ENCODE results near the gene RNU2-63P.
"Not testable (repeated sequence)": the region's sequence is repeated elsewhere in the genome, so short reads cannot be mapped to it uniquely, and the experiment has no call there.

The RNU2-63P gene

GRCh38 chr2:88028931-88029330 is 12.6 kb upstream of the RNU2-63P start:
- DNase-seq (ENCODE audit: low spot score) = no peak

DNA sequence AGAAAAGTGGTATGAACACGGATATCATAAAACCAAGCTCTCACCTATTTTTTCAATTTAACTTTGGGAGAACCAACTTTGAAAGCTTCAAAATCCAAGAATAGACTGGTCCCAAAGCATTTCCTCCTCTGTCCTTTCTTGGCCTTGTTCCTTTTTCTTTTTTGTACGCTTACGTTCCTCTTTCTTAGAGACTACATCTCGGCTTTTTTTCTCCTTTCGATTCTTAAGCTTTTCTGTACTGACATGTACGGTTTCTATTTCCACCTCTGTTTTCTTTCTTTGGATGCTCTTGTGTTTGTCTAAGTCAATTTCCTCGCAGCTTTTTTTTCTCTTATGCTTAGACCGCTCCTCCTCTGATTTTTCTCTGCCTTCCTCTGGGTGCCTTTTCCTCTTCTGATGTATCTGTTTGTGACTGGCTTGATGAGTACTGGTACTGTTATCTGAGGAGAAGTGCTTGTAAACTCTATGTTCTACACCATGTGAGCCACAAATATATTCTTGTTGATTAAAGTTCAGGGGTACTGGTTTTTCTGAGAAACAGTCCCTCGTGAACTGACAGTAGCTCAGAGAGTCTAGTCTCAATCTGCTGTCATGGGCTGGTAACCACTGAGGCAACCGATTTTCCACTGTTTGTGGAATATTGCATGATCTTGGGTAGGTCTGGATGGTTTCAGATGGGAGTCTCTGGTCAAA is 11.5 kb upstream of the RNU2-63P start:
- DNase-seq (ENCODE audit: low spot score) = no peak

GRCh38 chr2:88024509-88024908 is 8.2 kb upstream of the RNU2-63P start:
- no peak for DNase-seq (ENCODE audit: low spot score)

DNA sequence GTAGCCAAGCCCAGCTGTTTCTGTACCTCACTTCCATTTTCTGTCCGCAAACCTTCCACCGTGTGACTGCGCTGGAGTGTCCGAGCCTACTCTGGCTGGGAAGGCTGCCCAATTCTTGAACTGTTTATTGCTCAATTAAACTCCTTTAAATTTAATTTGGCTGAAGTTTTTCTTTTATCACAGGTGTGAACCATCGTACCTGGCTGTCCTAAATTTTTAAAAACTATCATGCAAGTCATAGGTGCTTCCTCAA is 6.2 kb upstream of the RNU2-63P start:
- DNase-seq (ENCODE audit: low spot score) = no peak

DNA sequence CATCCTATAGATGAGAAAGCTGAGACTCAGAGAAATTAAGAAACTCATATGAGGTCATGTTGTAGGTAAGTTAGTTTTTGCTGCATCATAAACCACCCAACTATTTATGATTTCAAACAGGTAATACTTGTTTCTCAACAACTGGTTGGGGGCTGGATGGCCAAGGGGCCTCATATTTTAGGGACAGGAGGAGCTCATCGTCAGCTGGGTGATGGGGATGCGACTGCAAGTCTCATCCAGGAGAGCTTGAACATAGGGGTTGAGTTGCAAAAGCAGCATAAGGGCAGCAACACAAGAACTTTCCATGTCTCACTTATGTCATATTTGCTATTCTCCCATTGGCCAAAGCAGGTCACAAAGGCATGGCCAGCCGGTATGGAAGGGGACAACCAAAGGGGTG is 3.6 kb upstream of the RNU2-63P start:
- DNase-seq (ENCODE audit: low spot score) = no peak

DNA sequence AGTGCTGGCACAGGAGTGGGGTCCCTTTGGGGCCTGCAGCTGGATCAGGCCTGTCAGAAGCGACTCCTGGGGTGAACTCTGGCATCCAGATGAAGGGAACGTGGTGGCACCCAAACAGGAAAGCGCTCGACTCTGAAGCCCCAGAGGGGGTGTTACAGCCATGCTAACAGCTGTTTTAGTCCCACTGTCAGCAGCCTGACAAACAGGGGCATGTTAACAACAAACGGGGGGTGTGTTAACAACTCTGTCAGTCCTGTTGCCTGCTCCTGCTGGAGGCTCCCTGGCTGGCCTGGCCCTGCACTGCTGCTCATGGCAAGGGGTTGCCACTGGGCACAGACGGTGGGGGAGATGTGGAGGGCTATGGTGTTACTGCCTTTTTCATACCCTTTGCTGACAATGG is 2.6 kb upstream of the RNU2-63P start:
- no peak for DNase-seq (ENCODE audit: low spot score)

GRCh38 chr2:88018077-88018805 is 1.9 kb upstream of the RNU2-63P start:
- not testable (repeated sequence) for DNase-seq (ENCODE audit: low spot score)

DNA sequence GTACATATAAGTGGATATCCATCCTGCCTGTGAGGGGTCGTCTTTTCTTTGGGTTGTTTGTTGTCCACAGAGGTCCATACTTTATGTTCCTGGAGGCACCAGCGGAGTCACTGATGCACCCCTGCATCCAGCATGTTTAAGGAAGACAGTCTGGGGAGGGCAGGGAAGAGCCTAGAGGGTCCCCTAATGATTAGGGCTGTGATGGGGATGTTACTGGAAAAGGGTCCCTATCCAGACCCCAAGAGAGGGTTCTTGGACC is 1.4 kb upstream of the RNU2-63P start:
- not testable (repeated sequence) for DNase-seq (ENCODE audit: low spot score)

DNA sequence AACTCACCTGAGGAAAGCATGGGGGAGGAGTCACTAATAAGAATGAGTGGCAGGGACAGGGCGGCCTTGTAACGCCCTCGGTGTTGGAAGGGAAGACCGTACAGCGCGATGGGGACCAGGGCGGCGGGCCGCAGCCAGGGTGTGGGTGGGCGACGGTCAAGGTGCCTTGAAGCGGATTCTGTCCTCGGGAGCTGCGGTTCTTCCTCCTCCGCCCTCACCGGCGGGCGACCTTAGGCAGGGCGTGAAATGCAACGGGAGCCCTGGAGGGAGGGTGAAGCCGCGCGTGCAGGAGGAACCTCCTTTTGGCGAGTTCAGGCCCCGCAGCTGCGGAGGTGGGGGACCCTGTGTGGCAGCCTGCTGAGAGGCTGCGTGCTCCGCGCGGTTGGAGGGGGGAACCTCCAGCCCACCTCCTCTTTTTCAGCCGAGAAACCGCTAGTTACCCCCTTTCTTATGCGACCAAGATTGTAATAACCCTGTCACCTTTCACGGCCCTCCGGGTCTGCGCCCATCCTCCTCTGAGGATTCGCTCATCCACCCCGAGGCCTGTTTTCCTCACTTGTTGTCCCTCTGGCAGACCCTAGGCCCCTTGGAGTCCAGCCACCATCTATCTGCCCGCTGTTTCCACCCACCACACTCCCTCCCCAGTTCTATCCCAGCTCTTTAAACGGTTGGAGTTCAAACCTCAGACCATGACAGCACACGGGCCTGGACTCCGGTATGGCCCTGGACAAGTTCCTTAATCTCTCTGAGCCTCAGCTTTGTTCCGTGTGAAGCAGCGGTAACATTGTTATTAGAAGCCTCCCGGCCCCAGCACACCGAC is 823 bp upstream of the RNU2-63P start:
- no peak for DNase-seq (ENCODE audit: low spot score)

GRCh38 chr2:88011011-88011410 is 5.3 kb downstream of the RNU2-63P start:
- no peak for DNase-seq (ENCODE audit: low spot score)

- no peak for DNase-seq (ENCODE audit: low spot score)
Measured at GRCh38 chr2:88010136-88010535, 6.2 kb downstream of the RNU2-63P start.

- DNase-seq (ENCODE audit: low spot score) = no peak
Measured at GRCh38 chr2:88006912-88007439, 9.4 kb downstream of the RNU2-63P start.

DNA sequence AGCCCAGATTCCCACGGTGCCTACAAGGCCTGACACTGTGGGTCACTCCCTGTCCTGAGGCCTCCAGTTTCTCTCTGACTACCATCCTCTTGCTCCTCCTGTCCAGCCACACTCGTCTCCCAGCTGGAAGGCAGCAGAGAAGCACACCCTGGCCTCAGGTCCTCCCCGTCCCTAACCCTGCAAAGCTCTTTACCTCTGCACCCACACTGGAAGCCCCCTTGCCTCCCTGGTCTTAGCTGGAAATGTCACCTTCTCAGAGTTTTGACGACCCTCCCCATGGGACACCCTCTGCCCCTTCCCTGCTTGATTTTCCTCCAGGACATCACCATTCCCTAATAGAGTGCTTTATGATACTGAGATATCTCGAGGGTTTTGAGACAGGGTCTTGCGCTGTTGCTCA is 10.6 kb downstream of the RNU2-63P start:
- DNase-seq (ENCODE audit: low spot score) = no peak

DNA sequence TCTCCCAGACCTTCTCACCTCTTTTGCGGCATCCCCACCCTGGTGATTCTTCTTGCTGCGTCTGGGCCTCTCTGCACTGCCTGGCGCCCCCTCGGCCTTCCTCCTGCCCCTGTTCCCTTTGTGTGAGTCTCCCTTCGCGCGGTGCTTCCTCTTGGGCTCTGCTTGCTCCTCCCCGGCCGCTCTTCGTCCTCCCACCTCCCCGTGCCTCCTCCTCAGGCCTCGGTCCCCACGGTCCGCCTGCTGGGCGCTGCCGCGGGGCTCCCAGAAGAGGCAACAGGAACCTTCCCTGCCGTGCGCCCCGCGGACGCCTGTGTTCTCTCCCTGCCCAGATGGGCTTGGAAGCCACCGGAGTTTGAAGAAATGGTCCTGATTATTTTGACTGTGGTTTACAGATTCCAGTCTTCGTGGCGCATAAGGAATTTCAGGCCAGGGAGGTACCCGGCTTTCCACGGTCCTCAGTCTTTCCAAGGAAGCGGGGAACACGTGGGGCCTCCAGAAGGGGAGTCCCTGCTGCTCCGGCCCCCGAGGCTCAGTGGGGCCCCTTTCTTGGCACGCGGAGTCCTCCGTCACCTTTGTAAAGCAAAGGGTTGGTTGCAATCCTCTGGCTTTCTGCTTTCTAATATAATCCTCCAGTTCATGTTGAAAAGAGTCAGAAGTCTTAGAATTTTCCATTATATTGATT is 13.1 kb downstream of the RNU2-63P start:
- no peak for DNase-seq (ENCODE audit: low spot score)

DNA sequence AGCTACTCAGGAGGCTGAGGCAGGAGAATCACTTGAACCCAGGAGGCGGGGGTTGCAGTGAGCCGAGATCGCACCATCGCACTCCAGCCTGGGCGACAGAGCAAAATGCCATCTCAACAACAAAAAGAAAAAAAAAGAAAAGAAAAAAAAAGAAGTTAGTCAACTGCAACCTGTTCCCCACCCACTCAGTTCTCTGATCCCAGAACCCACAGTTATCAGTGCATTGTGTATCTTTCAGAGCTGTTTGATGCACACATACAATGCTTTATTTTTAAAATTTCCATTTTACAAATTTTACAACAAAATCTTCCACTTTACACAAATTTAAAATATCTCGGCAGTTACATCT is 14.0 kb downstream of the RNU2-63P start:
- DNase-seq (ENCODE audit: low spot score) = no peak

DNA sequence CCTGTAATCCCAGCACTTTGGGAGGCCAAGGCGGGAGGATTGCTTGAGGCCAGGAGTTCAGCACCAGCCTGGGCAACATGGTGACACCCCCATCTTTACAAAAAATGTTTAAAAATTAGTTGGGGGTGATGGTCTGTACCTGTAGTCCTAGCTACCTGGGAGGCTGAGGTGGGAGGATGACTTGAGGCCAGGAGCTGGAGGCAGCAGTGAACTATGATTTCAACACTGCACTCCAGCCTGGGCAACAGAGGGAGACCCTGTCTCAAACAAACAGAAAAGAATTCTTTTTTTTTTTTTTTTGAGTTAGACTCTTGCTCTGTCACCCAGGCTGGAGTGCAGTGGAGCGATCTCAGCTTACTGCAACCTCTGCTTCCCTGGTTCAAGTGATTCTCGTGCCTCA is 15.9 kb downstream of the RNU2-63P start:
- not testable (repeated sequence) for DNase-seq (ENCODE audit: low spot score)

- DNase-seq (ENCODE audit: low spot score) = no peak
Measured at GRCh38 chr2:87996570-87996969, 19.8 kb downstream of the RNU2-63P start.

DNA sequence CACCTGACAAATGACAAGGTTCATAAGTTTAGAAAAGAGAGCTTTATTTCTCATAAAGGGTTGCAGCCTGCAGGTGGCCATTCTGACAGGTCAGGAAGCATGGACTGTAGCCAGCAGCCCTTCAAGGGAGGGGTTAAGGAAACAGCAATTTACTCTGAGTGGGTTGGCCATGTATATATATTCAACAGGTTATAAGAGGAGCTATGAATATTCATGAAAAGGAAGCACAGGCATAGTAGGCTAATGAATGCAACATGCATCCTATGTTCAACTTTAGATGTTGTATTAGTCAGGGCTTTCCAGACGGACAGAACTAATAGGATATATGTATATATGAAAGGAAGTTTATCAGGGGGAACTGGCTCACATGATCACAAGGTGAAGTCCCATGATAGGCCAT is 20.6 kb downstream of the RNU2-63P start:
- no peak for DNase-seq (ENCODE audit: low spot score)

DNA sequence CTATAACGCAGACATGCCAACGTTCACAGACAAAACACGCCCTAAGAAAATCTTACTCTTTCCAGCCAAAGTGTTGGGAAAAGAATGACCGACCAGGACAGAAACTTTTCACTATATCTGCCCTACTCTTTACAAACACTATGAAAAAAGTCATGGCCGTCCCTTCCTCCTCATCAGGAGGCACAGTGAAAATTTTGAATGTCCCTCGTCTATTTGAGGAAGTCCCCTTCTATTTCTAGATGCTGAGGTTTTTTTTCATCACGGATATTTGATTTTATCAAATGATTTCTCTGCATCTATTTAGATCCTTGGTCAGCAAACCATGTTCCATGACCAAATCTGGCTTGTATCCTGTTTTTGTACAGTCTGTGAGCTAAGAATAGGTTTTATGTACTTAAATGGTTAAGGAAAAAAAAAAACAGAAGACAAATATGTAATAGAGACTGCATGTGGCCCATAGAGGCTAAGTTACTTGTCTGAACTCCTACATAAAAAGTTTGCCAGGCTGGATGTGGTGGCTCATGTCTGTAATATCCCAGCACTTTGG is 22.0 kb downstream of the RNU2-63P start:
- not testable (repeated sequence) for DNase-seq (ENCODE audit: low spot score)

DNA sequence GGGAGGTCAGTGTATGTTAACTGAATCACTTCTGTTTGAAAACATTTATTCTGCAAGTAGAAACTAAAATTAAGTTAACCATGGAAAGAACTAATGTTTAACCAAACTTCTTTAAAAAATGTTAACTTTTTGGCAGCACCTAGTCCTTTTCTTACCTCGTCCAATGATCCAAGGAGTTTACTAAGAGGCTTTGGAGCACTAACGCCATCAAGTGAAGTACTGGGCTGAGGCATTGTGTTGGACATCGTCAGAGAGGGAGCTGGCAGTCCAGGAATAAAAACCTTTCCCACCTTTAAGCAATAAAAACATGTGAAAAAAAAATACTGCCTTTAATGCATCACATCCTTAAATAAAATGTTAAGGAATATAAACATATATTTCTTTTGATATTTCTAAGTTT is 23.8 kb downstream of the RNU2-63P start:
- not testable (repeated sequence) for DNase-seq (ENCODE audit: low spot score)

DNA sequence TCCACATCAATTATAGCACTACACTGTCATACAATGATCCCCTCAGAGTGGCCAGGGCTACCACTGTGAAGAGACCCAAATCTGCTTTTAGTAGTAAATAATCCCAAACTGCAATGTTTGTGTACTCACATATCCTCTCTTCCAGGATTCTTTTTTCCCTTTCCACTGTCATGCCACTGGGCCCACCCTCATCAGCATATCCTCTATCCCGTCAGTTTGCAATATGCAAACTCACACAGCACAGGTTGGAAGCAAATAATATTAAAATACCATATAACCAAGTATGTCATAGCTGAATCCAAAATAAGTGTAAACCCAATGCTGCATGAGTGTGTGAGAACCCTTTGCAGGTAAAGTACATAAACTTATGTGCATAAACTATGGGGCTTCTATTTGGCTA is 28.9 kb downstream of the RNU2-63P start:
- DNase-seq (ENCODE audit: low spot score) = not testable (repeated sequence)

DNA sequence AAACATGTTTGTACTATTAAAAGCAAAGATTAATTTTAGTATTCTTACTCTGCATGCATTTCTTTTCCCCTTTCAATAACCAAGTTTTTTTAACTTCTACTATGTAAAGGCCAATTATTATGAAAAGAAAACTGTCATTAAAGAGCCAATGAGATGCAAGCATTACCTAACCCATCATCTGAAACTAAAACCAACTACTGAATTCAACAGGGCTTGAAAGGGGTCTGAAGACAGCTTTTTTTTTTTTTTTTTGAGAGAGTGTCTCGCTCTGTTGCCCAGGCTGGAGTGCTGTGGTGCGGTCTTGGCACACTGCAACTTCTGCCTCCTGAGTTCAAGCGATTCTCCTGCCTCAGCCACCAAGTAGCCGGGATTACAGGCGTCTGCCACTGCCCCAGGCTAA is 30.4 kb downstream of the RNU2-63P start:
- DNase-seq (ENCODE audit: low spot score) = not testable (repeated sequence)

All from D341Med (cell line).